OCI-LY1 (cell line): ENCODE measurements around the gene UTF1.

ENCODE experiments used
- CTCF ChIP-seq: fragments of 200-600 bp; sonication (generic), shearing (Covaris generic); IDR thresholded peaks from 2 replicates; pipeline ENCODE4 v1.5.1; 2017; ENCODE audit warnings: mild to moderate bottlenecking, antibody characterized with exemption, low read length, moderate library complexity, mixed read lengths
- EZH2 ChIP-seq: fragments of 200-600 bp; sonication (generic), shearing (Covaris generic); IDR thresholded peaks from 2 replicates; pipeline ENCODE4 v1.8.0; 2017; ENCODE audit warnings: borderline replicate concordance, mixed run types, mild to moderate bottlenecking, antibody characterized with exemption, low read length, moderate library complexity, mixed read lengths

- no peak for TF ChIP-seq CTCF
- no peak for TF ChIP-seq EZH2
These were observed 26.3 kb upstream of the UTF1 start for GRCh38 chr10:133203652-133204195.
